ENCODE data around the gene S100PBP.
"Not testable (repeated sequence)": the region's sequence is repeated elsewhere in the genome, so short reads cannot be mapped to it uniquely, and the experiment has no call there.

The S100PBP gene

DNA sequence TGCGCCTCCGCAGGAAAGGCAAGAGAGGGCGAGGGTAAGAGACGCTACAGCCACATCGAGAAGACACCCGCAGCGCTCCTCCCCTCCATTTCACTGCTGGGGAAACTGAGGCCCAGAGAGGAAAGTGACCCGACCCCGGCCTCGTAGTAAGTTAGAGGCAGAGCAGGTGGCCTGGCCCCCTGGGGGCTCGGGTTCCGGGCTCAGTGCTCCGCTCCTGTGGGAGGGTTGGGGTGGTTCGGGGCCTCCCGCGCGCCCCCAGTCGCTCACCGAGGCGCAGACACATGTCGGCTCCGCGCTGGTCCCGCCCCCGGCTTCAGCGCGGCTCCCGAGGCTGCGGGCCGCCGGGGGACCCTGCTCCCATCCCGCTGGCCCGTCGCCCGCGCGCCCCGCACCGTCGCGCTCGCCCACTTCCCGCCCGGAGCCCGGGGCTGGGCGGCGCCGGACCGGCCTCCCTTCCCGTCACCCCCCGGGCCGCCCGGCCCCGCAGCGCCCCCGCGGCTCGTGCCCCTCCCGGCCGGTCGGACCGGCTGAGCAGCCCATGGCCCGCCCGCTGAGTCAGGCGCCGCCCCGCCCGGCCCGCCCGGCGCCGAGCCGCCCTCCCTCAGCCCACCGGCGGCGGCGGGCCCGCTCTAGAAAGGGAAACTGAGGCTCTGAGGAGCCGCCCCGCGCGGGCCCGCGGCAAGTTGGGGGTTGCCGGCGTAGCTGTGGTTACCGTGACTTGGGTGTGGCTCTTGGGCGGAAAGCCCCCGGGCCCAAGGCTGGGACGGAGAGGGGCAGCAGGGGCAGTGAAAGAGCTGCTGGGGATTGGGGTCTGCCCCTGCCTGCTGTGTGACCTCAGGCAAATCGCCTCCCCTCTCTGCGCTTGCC is 83.7 kb downstream of the S100PBP start, which contains the start of gene TMEM54:
TMEM54 (minus strand) TSS at position 434 of the 867 bp plus-strand sequence; CDS start at position 283, 151 bp downstream.
- DNase-seq (ENCODE audit: low read depth) = no peak

DNA sequence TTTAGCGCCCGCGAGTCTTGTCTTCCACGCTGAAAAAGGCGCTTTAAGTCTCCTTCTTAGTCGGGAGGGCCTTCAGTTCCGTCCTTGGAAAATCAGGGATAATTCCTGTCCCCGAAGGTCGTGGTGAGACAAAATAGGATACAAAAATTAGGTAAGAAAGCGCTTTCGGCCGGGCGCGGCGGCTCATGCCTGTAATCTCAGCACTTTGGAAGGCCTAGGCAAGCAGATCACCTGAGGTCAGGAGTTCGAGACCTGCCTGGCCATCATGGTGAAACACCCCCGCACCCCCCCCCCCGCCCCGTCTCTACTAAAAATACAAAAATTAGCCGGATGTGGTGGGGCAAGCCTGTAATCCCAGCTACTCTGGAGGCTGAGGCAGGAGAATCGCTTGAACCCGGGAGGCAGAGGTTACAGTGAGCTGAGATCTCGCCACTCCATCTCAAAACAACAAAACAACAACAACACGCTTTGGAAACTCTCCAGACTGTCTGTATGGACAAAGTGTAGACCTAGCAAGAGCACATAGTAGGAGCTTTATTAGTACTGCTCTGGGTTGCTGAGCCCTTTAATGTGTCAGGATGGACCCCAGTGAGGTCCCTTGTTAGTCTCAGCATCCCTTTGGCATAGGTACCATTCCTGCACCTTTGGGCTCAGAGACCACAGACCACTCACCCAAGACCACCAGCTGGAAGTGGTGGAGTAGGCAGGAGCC is 84.5 kb downstream of the S100PBP start:
- no peak for DNase-seq (ENCODE audit: low read depth)

DNA sequence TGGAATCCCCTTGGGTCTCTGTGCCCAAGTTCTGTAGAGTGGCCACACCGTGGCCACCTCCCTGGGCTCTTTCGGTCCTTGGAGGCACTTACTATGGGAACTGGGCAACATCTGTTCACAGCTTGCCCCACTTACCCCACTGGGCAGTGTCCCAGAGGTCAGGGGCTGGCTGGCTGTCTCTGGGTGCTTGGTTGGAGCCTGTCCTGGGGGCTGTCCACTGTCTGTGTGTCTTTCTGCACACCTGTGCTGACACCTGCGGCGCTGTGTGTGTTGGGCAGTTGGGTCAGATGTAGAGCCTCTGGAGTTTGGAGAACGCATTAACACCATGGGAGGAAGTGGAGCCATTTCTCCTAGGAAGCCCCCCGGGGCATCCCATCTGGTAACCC is 85.1 kb downstream of the S100PBP start:
- no peak for DNase-seq (ENCODE audit: low read depth)

DNA sequence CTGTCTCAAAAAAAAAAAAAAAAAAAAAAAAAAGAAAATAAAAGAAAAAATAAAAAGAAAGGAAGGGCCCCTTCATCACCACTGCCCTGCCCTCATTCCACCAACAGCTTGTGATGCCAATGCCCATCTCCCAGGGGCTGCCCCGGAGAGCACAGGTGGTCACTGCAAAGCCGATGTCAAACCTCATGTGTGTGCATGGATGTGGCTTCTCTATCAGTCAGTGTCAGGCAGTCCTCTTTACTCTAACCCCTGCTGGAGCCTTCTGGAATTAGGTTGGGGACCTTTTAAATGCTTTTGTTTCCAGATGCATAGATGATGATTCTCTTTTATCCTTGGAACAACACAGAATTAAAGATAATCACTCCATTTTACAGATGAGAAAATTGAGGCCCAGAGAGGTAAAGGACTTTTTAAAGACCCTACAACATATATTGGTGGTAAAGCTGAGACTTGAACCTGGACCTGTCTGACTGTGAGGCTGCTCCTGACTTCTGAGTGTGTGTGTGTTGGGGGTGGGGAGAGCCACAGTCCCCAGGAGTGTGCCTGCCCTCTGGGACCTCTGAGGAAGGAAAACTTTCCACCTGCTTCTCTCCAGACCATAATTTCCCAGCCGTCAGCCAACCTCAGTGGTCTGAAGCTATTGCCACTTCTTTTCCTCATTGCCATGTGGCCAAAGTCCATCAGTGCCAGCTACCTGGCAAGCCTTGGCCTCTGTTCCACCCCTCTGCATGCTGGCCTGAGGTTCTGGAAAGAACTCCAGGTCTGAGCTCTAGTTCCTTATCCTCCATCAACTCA is 86.7 kb downstream of the S100PBP start:
- no peak for DNase-seq (ENCODE audit: low read depth)

DNA sequence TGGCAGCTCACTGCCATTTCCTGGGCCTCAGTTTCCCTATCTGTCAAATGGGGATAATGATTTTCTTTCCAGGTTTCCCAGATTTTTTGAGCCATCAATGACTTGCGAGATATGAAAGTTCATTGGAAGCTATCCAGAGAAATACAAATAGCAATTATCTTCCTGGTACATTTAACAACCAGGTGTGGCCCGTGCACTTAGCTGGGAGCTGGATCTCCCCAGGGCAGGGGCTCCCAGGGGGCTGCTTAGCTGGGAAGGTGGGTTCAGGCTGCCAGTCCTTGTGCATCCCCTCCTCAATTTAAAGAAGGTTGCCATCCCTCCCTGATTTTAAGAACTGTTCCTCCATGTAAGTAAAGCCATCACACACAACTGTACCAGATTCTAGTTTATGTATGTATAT is 87.3 kb downstream of the S100PBP start:
- no peak for DNase-seq (ENCODE audit: low read depth)

DNA sequence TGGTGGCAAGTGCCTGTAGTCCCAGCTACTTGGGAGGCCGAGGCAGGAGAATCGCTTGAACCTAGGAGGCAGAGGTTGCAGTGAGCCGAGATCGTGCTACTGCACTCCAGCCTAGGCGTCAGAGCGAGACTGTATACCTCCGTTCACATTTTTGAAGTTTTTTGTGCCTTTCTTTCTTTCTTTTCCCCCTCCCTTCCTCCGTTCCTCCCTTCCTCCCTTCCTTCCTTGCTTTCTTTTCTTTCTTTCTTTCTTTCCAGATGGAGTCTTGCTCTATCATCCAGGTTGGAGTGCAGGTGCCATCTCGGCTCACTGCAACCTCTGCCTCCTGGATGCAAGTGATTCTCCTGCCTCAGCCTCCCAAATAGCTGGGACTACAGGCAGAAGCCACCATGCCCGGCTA is 88.1 kb downstream of the S100PBP start:
- DNase-seq (ENCODE audit: low read depth) = not testable (repeated sequence)

DNA sequence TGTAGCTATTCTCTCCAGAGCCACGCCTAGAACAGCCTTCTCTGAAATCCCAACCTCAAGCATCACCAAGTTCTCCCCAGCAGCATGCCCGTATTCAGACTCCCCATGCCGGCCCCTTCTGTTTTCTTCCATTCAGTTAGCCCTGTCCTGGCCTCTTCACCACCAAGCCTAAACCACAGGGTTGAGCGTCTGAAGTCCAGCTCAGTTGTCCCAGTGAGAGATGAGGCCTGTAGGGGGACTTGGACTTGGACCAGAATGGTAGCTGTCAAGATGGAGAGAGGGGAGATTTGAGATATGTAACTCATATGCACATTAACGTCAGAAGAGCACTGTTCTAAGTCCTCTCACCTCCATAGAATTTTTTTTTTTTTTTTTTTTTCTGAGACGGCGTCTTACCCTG is 89.2 kb downstream of the S100PBP start:
- DNase-seq (ENCODE audit: low read depth) = no peak

DNA sequence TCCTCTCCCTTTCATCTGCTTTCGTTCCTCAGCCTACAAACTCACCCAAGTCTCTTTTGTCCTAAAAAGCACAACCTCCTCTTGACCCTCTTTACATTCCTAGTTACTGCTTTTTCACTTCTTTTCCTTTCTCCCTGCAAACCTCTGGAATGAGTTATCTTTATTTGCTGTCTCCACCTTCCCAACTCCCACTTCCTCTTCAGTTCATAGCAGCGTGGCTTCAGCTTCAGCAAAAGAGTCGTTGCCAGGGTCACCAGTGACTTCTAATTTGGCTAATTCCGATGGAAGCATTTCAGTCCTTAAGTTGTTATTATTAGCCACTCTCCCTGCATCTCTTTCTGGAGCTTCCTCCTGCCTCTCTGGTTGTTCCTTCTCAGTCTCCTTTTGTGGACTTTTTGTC is 90.0 kb downstream of the S100PBP start:
- DNase-seq (ENCODE audit: low read depth) = no peak

Data from non-pigmented ciliary epithelial cell (primary cell).